Posterior cingulate gyrus (tissue), 11 donors: Measurements from ENCODE around the gene IRX4.

Experiments
- DNase-seq, 10 donors: peaks; one replicate each; pipeline versions ENCODE4 v3.0.0 to v3.0.0-alpha.2; 2020 to 2021; ENCODE audit warnings: mixed read lengths in 3 of 10
- intact Hi-C: fragments of 100-400 bp; cut with DNase I; formaldehyde crosslinking; loops from one replicate; pipeline ENCODE4 v1.15.1; 2023

The IRX4 gene

GRCh38 chr5:1865948-1866347 is 16.8 kb downstream of the IRX4 start:
- intact Hi-C loops = no loop called here

GRCh38 chr5:1865486-1865885 is 17.2 kb downstream of the IRX4 start:
- DNase-seq = no peak
- intact Hi-C loops = no loop called here

More at GRCh38 chr5:1865948-1866347, 16.8 kb downstream of the IRX4 start:
- DNase-seq = no peak

- intact Hi-C loops = no loop called here
- DNase-seq = no peak
Measured at GRCh38 chr5:1864896-1865440, 17.8 kb downstream of the IRX4 start.

GRCh38 chr5:1860949-1861348 is 21.8 kb downstream of the IRX4 start:
- intact Hi-C loops = no loop called here
- DNase-seq = peak in 4 of 10 donors; percentile 45 to 79 (median 62)

- peak in 2 of 10 donors; percentile 70 to 79 for DNase-seq
Measured at GRCh38 chr5:1860021-1860610, 22.6 kb downstream of the IRX4 start.

GRCh38 chr5:1859099-1859498 is 23.6 kb downstream of the IRX4 start:
- DNase-seq = no peak
- intact Hi-C loops = no loop called here

More at GRCh38 chr5:1860021-1860610, 22.6 kb downstream of the IRX4 start:
- intact Hi-C loops = no loop called here

GRCh38 chr5:1858436-1858835 is 24.3 kb downstream of the IRX4 start:
- intact Hi-C loops = no loop called here
- peak in 1 of 10 donors; percentile 74 for DNase-seq

GRCh38 chr5:1857256-1857600 is 25.5 kb downstream of the IRX4 start:
- intact Hi-C loops = no loop called here
- peak in 1 of 10 donors; percentile 84 for DNase-seq

- intact Hi-C loops = no loop called here
- peak in 1 of 10 donors; percentile 75 for DNase-seq
Measured at GRCh38 chr5:1856596-1857255, 26.0 kb downstream of the IRX4 start.

- DNase-seq = peak in 1 of 10 donors; percentile 72
- intact Hi-C loops = no loop called here
Measured at GRCh38 chr5:1855596-1855995, 27.1 kb downstream of the IRX4 start.

- intact Hi-C loops = no loop called here
- DNase-seq = peak in 3 of 10 donors; percentile 20 to 54 (median 27)
Measured at GRCh38 chr5:1855075-1855474, 27.6 kb downstream of the IRX4 start.

GRCh38 chr5:1853531-1853930 is 29.2 kb downstream of the IRX4 start:
- DNase-seq = peak in 3 of 10 donors; percentile 25 to 55 (median 31)
- intact Hi-C loops = no loop called here

- DNase-seq = peak in 3 of 10 donors; percentile 49 to 73 (median 66)
- intact Hi-C loops = no loop called here
Measured at GRCh38 chr5:1852324-1852947, 30.3 kb downstream of the IRX4 start.

- DNase-seq = peak in 3 of 10 donors; percentile 70 to 82 (median 80)
- intact Hi-C loops = no loop called here
Measured at GRCh38 chr5:1851290-1851934, 31.3 kb downstream of the IRX4 start.

GRCh38 chr5:1850324-1851154 is 32.2 kb downstream of the IRX4 start:
- DNase-seq = peak in 3 of 10 donors; percentile 67 to 73 (median 68)
- intact Hi-C loops = no loop called here

GRCh38 chr5:1847611-1848010 is 35.1 kb downstream of the IRX4 start:
- intact Hi-C loops = no loop called here

GRCh38 chr5:1847056-1847455 is 35.7 kb downstream of the IRX4 start:
- intact Hi-C loops = no loop called here
- peak in 3 of 10 donors; percentile 16 to 71 (median 30) for DNase-seq

More at GRCh38 chr5:1847611-1848010, 35.1 kb downstream of the IRX4 start:
- DNase-seq = peak in 3 of 10 donors; percentile 43 to 74 (median 72)

GRCh38 chr5:1846583-1846982 is 36.1 kb downstream of the IRX4 start:
- peak in 3 of 10 donors; percentile 37 to 73 (median 42) for DNase-seq
- intact Hi-C loops = no loop called here

- intact Hi-C loops = no loop called here
- no peak for DNase-seq
Measured at GRCh38 chr5:1845696-1846095, 37.0 kb downstream of the IRX4 start.
